Activated CD4-positive, alpha-beta T cell treated with anti-CD3 and anti-CD28 coated beads, Interleukin-2, Interleukin-4, amounts not matched to agents 100 ng/mL and 50 ng/mL, durations not matched to agents 16 hours and 8 hours (primary cell): Measurements from ENCODE around the gene KLHL35.
"Not testable (repeated sequence)": the region's sequence is repeated elsewhere in the genome, so short reads cannot be mapped to it uniquely, and the experiment has no call there.

Experiments used
- DNase-seq: peaks from one replicate; pipeline ENCODE4 v3.0.0-alpha.2; 2020; ENCODE audit warnings: low spot score

Gene KLHL35

GRCh38 chr11:75389925-75390324, 43.1 kb downstream of the KLHL35 start:
- no peak for DNase-seq

- no peak for DNase-seq
Observed at GRCh38 chr11:75389276-75389605, 43.8 kb downstream of the KLHL35 start.

GRCh38 chr11:75388386-75389275, 44.4 kb downstream of the KLHL35 start:
- DNase-seq: peak; percentile 82

GRCh38 chr11:75387736-75388294, 45.2 kb downstream of the KLHL35 start:
- no peak for DNase-seq

- no peak for DNase-seq
Observed at GRCh38 chr11:75386942-75387630, 45.9 kb downstream of the KLHL35 start.

GRCh38 chr11:75384438-75385080, 48.4 kb downstream of the KLHL35 start:
- DNase-seq: peak; percentile 72

GRCh38 chr11:75383246-75383645, 49.8 kb downstream of the KLHL35 start:
- DNase-seq: no peak

GRCh38 chr11:75380716-75381420, 52.1 kb downstream of the KLHL35 start:
- no peak for DNase-seq

- no peak for DNase-seq
Observed at GRCh38 chr11:75380245-75380644, 52.8 kb downstream of the KLHL35 start.

GRCh38 chr11:75378776-75379175, 54.2 kb downstream of the KLHL35 start:
- not testable (repeated sequence) for DNase-seq

- DNase-seq: no peak
Observed at GRCh38 chr11:75376175-75376574, 56.8 kb downstream of the KLHL35 start.

GRCh38 chr11:75375626-75376025, 57.4 kb downstream of the KLHL35 start:
- DNase-seq: no peak

GRCh38 chr11:75374646-75375045, 58.4 kb downstream of the KLHL35 start:
- DNase-seq: no peak

- no peak for DNase-seq
Observed at GRCh38 chr11:75373201-75373600, 59.8 kb downstream of the KLHL35 start.
